GM18951 (cell line): ENCODE results near the gene DGKG.

ENCODE experiments used
- POLR2A ChIP-seq: IDR thresholded peaks from 4 replicates; pipeline ENCODE4 v1.6.1; 2011; ENCODE audit warnings: mild to moderate bottlenecking; ENCODE audit not compliant: insufficient read length, insufficient read depth; ENCODE audit errors: extremely low read depth
- in situ Hi-C: fragments of 300-500 bp; cut with MboI; formaldehyde crosslinking; loops from one replicate; pipeline ENCODE4 v1.12.0; 2022; ENCODE audit warnings: low sequenced_read_pairs, mixed read lengths, inconsistent platforms; ENCODE audit not compliant: unreplicated experiment

The DGKG gene

DNA sequence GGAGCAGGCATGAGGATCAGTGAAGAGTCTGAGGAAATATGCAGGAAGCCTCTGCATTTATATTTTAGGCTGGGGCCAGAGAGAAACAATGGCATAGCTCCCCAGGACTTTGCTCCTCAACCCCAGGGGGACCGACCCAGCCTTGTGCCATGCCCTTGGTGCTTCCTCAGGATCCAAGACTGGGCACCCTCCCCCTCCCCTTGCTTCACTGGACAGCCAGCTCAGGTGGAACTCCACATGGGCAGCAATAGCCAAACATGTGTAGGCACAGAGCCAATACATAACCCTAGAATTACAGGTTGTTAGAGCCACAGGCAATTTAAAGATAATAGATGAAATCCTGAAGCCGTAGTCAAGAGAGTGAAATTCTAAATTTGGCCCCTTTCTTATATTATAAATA is 180.1 kb downstream of the DGKG start:
- TF ChIP-seq POLR2A, result no peak
- in situ Hi-C loops, result no loop called here

DNA sequence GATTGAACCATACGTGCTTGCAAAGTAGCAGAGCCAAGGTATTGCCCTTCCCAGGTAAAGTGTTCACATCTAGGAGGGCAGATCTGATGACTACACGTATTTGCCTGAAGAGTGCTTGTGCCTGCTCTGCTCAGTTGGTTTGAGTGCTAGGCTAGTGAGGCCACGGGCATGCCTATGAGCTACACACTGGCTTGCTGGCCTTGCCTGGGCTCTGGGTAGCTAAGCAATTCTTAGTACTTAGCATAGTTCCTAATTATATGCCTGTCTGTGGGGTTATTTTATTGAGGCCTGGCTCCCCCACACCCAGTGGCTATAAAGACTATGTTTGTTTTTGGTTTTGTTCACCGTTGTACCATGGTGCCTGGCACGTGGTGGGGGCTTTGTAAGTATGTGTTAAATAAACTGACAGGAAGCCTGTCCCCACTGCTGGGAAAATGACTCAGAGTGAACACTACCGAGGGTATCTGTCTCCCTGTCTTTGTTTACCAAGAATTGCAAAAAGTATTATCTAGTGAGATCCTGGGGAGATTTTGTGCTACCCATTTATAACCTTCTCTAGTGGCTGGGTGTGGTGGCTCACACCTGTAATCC is 181.0 kb downstream of the DGKG start:
- TF ChIP-seq POLR2A, result no peak

DNA sequence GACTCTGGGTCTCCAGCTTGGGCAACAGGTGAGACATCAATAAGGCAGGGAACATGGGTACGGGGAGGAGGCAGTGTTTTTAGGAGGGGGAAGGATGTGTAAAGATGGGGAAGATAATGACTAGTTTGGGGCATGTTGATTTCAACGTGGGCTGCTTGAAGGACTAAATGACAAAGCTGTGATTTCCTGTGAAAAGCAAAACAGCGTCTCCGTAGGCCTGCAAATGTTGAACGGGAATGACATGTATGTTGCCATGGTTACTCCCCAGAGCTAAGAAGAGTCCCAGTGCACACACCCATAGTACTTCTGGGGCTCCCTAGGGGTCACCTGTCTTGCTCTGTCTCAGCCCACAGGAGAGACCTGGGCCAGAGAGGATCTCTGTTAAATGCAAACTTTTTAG is 181.9 kb downstream of the DGKG start:
- no peak for TF ChIP-seq POLR2A
- in situ Hi-C loops, result no loop called here

More for the DNA sequence above, 181.0 kb downstream of the DGKG start:
- in situ Hi-C loops, result no loop called here

DNA sequence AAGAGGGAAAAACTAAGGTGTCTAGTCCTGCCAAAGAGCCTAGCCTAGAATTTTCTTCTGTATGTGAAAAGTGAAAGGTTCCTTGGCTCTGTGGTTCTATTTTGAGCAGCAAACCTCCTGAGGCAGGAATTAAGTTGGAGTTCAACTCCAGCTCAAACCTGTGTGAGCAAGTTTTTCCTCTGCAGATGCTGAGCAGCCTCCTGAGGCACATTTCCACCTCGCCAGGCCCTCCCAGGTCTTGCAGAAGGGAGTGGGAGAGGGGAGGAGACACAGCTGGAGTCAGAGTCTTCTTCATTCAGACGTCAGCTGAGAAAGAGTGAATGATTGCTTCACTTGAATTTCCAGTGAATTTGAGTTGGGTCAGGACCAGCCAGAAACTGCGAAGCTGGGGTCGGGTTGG is 183.6 kb downstream of the DGKG start:
- in situ Hi-C loops, result no loop called here
- TF ChIP-seq POLR2A, result no peak

DNA sequence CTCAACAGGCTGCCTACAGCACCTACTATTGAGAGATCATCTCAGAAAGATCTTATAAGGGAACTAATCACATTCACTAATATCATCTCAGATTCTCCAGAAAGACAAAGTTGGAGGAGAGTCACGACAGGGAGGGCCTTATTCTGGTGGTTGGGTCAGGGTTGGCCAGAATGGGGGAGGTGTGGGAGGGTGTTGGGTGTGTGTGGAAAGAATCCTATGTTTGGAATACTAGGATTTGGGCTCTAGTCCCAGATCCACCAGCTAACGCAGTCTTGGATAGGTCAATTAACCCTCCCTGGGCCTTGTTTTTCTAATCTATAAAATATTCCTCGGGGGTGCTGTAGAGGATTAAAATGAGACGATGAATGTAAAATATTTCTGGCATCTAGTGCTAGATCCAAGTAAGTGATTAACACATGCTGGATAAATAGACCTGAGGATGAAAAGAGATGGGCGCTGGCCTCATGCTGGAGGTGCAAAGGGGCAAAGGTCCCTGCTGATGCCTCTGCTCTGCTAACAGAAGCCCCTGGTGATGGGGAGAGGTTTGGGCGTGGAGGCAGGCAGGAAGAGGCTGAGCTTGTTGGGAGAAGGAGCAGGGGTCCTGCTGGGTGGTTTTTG is 185.6 kb downstream of the DGKG start:
- in situ Hi-C loops, result no loop called here
- no peak for TF ChIP-seq POLR2A

DNA sequence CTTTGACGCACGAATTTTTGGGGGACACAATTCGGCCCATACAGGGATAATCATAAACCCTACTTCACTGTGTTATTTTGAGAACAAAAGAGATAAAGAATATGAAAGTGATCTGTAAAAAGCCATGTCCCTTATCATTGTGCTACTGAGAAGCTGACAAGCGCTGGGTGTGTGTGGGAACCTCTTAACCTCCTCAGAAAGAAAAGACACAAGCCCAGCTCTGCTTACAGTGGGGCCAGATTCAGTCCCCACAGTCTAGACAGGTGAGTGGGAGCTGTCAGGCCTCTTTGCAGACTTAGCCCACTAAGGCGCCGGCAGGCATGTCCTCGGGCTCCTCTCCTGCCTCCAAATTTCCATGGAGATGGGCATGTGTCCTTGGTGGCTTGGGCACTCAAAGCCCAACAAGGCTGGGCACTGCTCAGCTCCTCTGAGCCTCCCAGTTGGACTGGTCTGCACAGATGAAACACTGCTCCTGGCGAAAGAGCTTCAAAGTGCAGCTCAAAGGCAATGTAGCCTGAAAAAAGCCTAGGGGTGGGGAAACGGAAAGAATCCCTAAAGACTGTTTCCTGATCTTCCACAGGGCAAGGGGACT is 188.7 kb downstream of the DGKG start:
- no peak for TF ChIP-seq POLR2A
- in situ Hi-C loops, result no loop called here

DNA sequence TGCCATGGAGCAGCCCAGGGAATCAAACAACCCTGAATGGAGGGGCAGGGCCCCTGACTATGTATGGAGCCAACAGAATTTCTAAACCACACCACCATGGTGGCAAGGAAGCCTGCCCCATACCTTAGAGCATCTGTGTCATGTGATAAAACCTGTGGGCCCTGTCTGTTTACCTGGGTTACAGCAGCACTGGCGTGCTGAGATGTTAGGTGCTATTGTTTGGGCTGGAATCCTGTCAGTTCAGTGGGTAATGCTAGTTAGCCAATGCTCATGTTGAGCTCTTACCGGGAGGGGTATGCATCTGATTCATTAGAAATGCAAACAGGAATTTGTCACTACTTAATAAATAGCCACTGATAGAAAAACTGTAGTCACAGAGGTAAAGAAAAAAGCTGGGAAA is 189.7 kb downstream of the DGKG start:
- TF ChIP-seq POLR2A, result no peak
- in situ Hi-C loops, result no loop called here

DNA sequence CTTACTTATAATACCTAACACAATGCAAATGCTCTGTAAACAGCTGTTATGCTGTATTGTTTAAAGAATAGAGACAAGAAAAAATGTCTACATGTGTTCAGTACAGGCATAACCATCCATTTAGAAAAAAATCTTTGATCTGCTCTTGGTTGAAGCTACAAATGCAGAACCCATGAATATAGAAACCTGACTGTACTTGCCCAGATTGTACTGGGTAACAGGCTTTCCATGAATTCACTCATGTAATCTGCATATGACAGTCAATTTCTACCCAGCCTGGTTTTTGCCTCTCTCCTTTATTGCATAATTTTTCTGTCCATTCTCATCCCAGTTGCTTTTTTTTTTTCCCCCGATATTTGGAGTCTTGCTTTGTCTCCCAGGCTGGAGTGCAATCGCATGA is 190.5 kb downstream of the DGKG start:
- no peak for TF ChIP-seq POLR2A
- in situ Hi-C loops, result no loop called here

DNA sequence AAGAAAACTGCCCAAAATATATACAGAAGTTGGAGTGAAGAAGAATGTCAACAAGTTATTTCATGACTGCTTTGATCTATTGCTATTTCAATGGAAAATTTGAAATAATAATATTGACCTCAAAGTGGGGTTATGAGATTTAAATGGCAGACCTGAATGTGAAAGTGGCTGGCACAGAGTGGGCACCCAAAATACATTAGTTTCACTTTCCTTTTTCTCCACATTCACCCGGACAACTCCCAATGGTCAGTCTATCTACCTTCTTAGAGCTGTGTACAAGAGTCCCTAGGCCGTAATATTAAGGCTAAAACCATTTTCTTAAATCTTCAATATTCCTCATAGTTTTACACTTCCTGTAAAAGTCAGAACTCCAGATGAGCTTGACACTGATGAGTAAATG is 191.5 kb downstream of the DGKG start:
- in situ Hi-C loops, result no loop called here
- TF ChIP-seq POLR2A, result no peak

DNA sequence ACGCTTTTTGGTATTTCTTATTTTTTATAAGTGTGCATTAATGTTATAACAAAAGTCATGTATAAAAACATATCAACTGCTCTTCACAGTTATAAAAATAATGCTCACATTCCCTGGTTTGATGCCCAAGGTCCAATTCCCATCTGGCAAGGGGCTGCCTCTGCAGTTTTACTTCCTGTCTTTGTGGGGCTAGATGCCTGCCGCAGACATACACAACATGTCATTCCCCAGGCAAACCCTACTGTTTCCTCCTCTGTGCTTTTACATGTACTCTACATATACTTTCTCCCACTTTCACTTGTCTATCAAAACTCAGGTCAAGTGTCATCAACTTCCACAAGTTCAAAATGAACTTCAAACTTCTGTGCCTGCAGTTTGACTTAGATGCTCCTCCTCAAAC is 192.7 kb downstream of the DGKG start:
- in situ Hi-C loops, result no loop called here
- TF ChIP-seq POLR2A, result no peak

DNA sequence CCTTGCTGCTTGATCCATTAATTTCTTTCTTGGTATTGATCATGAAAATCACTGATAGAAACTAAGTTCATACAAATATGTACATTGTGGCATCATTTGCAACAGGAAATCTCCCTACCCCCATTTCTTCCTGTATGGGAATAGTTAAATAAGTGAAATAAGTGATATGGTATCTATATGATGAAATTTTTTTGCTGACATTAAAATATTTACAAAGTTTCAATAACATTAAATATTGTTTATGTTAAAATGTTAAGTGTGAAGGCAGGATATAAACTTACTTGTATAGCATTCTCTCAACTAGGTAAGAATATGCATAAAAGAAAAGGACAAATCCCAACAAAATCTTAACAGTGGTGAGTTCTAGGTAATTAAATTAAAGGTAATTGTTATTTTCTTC is 193.1 kb downstream of the DGKG start:
- in situ Hi-C loops, result no loop called here
- no peak for TF ChIP-seq POLR2A

DNA sequence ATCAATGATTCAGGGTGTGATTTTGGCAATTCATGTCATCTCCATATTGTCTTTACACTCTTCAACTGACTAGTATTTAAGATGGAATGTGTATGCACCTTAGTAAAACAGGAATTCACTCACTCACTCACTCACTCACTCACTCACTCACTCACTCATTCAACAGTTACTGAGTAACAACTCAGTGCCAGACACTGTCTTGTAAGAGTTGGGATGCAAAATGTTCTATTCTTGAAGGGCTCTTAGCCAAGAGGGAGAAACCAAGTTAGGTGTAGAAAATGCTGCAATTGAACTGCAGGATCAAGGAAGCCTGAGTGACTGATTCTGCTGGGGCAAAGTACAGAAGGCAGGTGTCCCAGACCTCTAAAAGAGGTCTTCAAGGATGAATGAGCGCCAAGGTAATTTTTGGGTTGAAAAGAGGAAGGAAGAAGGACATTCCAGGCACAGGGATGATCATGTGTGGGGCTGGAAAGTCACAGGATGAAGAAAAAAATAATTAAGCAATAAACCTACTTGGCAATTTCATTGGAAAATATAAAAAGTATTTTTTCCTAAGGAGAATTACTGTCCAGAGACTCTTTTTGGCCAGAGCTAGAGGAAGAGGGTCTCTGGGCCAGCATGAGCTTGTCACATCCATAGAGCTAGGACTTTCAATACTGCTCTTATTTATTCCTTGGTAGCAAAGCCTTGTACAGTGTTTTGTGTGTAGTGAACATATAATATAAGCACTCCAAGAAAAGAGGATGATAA is 194.2 kb downstream of the DGKG start:
- TF ChIP-seq POLR2A, result no peak

DNA sequence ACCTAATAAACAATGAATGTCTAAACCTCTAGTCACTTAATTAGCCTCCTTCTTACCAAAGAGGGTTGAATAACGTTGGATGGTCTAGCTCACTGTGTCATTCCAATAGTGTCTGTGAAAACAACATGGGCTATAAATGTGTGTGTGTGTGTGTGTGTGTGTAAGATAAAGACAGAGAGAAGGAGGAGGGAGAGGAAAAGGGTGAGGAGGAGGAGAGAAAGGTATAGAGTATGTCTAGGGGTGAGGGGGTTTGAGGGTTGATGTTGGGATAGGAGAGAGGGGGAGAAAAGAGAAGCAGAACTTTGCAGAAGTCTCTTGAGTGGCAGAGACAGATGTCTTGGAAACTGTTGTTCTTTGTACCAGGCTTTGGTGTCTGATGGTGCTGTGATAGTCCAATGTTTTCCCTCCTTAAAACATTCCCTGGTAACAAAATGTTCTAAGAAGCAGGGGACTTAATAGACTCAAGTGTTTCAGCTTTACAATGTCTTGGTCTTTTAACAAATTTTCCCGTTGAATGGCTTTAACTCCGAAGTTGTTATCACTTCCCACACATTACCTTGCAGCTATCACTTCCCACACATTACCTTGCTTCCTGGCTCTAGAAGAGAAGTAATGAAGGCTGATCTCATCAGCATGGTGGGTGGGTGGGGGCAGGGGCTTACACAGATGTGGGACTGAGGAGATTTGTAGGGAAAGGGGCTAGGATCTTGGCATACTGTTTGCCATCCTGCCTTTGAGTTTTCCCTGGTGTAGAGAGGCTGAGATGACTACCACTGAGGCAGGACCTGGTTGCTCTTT is 195.3 kb downstream of the DGKG start:
- in situ Hi-C loops, result no loop called here
- TF ChIP-seq POLR2A, result no peak

More for the DNA sequence above, 194.2 kb downstream of the DGKG start:
- in situ Hi-C loops, result no loop called here
